ENCODE measurements around the gene IFI35. TPM values are rescaled to one million over a fixed set of nuclear protein-coding genes. Genes with fewer than 3 reads are reported as not detected.

The IFI35 gene
- total RNA-seq, 1 experiment from 2014 or later: 42.6 TPM

DNA sequence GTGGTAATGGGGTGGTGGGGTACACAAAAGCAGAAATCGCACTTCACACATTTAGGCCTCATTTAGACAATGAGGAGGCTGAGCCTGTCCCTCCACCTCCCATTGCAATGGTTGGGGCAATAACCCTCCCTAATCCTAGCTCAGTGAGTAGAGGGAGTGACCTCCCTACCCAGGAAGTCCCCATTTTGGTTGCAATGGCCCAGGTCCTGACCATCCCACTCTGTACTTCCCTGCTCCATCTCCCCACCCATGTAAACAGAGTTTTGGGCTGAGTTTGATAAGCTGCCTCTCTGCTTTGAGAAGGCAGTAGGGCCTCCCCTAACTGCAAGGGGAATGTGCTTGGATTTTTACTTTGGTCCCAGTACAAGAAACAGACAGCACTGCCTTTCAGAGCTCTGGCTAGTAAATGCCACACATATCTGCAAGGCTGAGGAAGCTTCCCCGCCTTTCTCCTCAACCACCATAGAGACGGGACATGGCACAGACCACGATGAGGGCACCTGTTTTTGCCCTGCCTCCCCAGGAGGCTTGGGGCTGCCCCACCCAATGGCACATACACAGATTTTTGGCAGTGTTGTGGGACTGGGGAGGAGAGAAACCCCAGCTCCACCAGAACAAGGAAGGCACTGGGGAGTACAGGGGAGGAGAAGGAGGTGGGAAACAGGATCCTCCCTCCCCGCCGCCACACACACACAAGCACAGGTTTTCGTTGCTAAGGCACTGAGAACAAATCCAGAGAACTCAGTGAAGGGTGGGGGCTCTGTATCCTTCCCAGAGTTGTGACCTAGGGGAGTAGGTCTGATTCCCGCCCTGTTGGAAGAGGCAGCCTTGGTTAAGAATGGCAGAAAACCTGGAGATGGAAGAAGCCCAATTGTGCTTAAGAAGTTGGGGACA is 8.3 kb downstream of the IFI35 start:
- no peaks in the 10 kb centered on the region for H3K27me3 ChIP-seq (ENCODE audit: control insufficient read depth, insufficient read depth, low read length)
- peaks cover 17% of the 10 kb centered on the region for H3K4me1 ChIP-seq (ENCODE audit: control insufficient read depth, insufficient read depth, low read length)
- ChIA-PET POLR2A (no interaction called here), CTCF (no interaction called here)
- in situ Hi-C loops (cut with HindIII; ENCODE audit: low pct_unique_long_range_greater_than_20kb, low sequenced_read_pairs) (no loop called here), intact Hi-C loops (cut with micrococcal nuclease; ENCODE audit: unreplicated experiment) (no loop called here)
- H3K9me3 ChIP-seq (ENCODE audit: control insufficient read depth, insufficient read depth, low read depth, low read length): no peaks in the 10 kb centered on the region
- H3K36me3 ChIP-seq (ENCODE audit: control insufficient read depth, insufficient read depth, low read length): no peaks in the 10 kb centered on the region
- ATAC-seq: no peak; the same call in 1 of the 2 replicates
- no peak for DNase-seq (ENCODE audit: low read depth, low spot score)
- TF ChIP-seq SIN3A (IDR thresholded peaks at IDR 0.05; ENCODE audit: borderline replicate concordance, insufficient read depth, low read depth, low read length) (no peak), TCF7L2 (IDR thresholded peaks at IDR 0.05; ENCODE audit: low read depth, low read length) (no peak), POLR2AphosphoS5 (IDR thresholded peaks at IDR 0.05; ENCODE audit: low read depth, low read length) (0 out of 2 replicates have a peak, but pooled peaks have one; percentile 22)
- TF ChIP-seq, protein P1, sequence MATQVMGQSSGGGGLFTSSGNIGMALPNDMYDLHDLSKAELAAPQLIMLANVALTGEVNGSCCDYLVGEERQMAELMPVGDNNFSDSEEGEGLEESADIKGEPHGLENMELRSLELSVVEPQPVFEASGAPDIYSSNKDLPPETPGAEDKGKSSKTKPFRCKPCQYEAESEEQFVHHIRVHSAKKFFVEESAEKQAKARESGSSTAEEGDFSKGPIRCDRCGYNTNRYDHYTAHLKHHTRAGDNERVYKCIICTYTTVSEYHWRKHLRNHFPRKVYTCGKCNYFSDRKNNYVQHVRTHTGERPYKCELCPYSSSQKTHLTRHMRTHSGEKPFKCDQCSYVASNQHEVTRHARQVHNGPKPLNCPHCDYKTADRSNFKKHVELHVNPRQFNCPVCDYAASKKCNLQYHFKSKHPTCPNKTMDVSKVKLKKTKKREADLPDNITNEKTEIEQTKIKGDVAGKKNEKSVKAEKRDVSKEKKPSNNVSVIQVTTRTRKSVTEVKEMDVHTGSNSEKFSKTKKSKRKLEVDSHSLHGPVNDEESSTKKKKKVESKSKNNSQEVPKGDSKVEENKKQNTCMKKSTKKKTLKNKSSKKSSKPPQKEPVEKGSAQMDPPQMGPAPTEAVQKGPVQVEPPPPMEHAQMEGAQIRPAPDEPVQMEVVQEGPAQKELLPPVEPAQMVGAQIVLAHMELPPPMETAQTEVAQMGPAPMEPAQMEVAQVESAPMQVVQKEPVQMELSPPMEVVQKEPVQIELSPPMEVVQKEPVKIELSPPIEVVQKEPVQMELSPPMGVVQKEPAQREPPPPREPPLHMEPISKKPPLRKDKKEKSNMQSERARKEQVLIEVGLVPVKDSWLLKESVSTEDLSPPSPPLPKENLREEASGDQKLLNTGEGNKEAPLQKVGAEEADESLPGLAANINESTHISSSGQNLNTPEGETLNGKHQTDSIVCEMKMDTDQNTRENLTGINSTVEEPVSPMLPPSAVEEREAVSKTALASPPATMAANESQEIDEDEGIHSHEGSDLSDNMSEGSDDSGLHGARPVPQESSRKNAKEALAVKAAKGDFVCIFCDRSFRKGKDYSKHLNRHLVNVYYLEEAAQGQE (IDR thresholded peaks at IDR 0.05; ENCODE audit: insufficient read depth in 1 of 2, low read depth in 2 of 2, low read length in 1 of 2): no peak
- TF ChIP-seq, protein P2, sequence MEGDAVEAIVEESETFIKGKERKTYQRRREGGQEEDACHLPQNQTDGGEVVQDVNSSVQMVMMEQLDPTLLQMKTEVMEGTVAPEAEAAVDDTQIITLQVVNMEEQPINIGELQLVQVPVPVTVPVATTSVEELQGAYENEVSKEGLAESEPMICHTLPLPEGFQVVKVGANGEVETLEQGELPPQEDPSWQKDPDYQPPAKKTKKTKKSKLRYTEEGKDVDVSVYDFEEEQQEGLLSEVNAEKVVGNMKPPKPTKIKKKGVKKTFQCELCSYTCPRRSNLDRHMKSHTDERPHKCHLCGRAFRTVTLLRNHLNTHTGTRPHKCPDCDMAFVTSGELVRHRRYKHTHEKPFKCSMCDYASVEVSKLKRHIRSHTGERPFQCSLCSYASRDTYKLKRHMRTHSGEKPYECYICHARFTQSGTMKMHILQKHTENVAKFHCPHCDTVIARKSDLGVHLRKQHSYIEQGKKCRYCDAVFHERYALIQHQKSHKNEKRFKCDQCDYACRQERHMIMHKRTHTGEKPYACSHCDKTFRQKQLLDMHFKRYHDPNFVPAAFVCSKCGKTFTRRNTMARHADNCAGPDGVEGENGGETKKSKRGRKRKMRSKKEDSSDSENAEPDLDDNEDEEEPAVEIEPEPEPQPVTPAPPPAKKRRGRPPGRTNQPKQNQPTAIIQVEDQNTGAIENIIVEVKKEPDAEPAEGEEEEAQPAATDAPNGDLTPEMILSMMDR (IDR thresholded peaks at IDR 0.05): no peak
- no peak overlapping the region for H3K4me3 ChIP-seq (ENCODE audit: low read depth in 2 of 2, low read length in 2 of 2)
- no peak overlapping the region for H3K27ac ChIP-seq (ENCODE audit: low read length)
- BruUV-seq (replicated peaks): TSS peak; percentile 80

DNA sequence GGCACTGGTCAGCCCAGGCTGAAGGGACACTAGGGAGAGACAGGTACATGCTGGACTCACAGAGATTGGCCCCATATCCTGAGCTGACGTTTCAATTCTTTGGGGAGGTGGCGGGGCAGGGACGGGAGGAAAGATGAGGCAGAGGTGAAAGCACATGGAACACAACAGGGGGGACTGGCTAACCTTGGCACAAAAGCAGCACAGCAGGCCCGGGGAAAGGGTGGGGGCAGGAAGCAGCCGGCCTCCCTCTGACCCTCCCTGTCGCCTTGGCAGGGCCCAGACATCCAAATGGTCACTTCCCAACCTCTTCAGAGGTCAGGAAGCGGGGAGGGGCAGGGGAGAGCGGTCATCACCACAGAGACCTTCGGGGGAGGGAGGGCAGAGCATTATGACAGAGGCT is 9.0 kb downstream of the IFI35 start:
- Histone ChIP-seq H3K9me3 (ENCODE audit: control insufficient read depth, insufficient read depth, low read depth, low read length) (no peaks in the 10 kb centered on the region), H3K27me3 (ENCODE audit: control insufficient read depth, insufficient read depth, low read length) (no peaks in the 10 kb centered on the region), H3K27ac (ENCODE audit: low read length) (no peak overlapping the region), H3K4me1 (ENCODE audit: control insufficient read depth, insufficient read depth, low read length) (peaks cover 20% of the 10 kb centered on the region), H3K4me3 (ENCODE audit: low read depth in 2 of 2, low read length in 2 of 2) (no peak overlapping the region), H3K36me3 (ENCODE audit: control insufficient read depth, insufficient read depth, low read length) (no peaks in the 10 kb centered on the region)
- no TSS peak for BruUV-seq (replicated peaks)
- TF ChIP-seq SIN3A (IDR thresholded peaks at IDR 0.05; ENCODE audit: borderline replicate concordance, insufficient read depth, low read depth, low read length) (no peak), TCF7L2 (IDR thresholded peaks at IDR 0.05; ENCODE audit: low read depth, low read length) (no peak), POLR2AphosphoS5 (IDR thresholded peaks at IDR 0.05; ENCODE audit: low read depth, low read length) (no peak)
- TF ChIP-seq, protein P1 (IDR thresholded peaks at IDR 0.05; ENCODE audit: insufficient read depth in 1 of 2, low read depth in 2 of 2, low read length in 1 of 2): no peak
- TF ChIP-seq, protein P2 (IDR thresholded peaks at IDR 0.05): no peak
- CTCF ChIA-PET: no interaction called here
- in situ Hi-C loops (cut with HindIII; ENCODE audit: low pct_unique_long_range_greater_than_20kb, low sequenced_read_pairs) (no loop called here), intact Hi-C loops (cut with micrococcal nuclease; ENCODE audit: unreplicated experiment) (no loop called here)
- DNase-seq (ENCODE audit: low read depth, low spot score) (no peak), ATAC-seq (no peak)
- POLR2A ChIA-PET: no interaction called here

Data from Panc1 (cell line).